ES-I3 (cell line): ENCODE data around the gene XYLT2.
A peak's percentile ranks its signal among the peaks of the same experiment; 100 is the strongest.
"Not testable (repeated sequence)": the region's sequence is repeated elsewhere in the genome, so short reads cannot be mapped to it uniquely, and the experiment has no call there.

Experiments
- H3K36me3 ChIP-seq: 2 replicates; pipeline ENCODE4 v1.6.1; 2013; ENCODE audit warnings: mild to moderate bottlenecking, low read length, control low read depth, moderate library complexity; ENCODE audit not compliant: insufficient read depth
- H3K4me1 ChIP-seq: 2 replicates; pipeline ENCODE4 v1.6.1; 2013; ENCODE audit warnings: mild to moderate bottlenecking, control low read depth, low read length; ENCODE audit not compliant: insufficient read depth
- H3K9ac ChIP-seq: 2 replicates; pipeline ENCODE4 v1.6.1; 2013; ENCODE audit warnings: low read depth, mild to moderate bottlenecking, low read length, moderate library complexity
- H3K9me3 ChIP-seq: 2 replicates; pipeline ENCODE4 v1.6.1; 2013; ENCODE audit warnings: mild to moderate bottlenecking, low read length, moderate library complexity; ENCODE audit not compliant: control insufficient read depth, insufficient read depth

The XYLT2 gene

GRCh38 chr17:50396261-50397110 lies 50.6 kb downstream of the XYLT2 start:
- H3K9ac ChIP-seq = peak overlapping the region; percentile 85
- H3K4me1 ChIP-seq = peaks cover 6% of the 10 kb centered on the region; the same call in 1 of the 2 replicates
- H3K9me3 ChIP-seq = no peaks in the 10 kb centered on the region
- peaks cover 35% of the 10 kb centered on the region for H3K36me3 ChIP-seq

DNA sequence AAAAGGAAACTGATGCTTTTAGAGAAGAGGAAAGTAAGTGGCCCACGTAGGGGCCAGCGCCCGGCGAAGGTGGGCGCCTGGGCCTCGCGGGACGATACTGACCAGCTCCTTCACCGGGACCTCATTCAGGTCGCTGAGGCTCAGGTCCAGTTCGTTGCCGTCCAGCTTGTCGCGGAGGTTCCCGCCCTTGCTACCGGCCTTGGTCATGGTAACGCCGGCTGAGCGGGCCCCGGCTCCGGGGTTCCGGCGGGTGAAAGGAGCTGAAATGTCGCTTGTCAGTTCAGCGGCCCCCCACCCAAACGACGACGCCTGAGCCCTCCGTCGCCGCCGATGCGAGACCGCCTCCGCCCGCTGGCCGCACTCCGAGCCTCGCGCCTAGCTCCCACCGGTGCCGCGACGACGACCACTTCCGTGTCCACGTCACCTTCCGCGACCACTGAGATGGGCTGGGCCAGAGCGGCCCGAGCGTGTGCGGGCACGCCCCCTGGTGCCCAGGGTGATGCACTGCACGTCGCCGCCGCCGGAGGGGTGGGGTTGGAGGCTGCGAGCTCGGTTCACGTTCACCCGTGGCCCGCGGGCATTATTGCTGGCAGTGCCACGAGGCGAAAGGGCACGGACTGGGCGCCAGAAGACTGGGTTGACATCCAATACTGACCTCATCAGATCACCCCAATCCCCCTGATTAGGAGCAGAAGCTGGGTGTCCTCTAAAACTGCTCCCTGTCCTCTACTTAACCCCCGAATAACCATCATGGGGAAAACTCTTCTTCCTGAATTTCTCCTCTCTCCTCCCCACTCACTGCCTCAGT lies 51.4 kb downstream of the XYLT2 start, which contains the start of gene LRRC59:
Gene LRRC59, minus strand, starts transcription at position 413 of the 808 bp plus-strand sequence. Its CDS starts 206 bp downstream, at position 207.
- Histone ChIP-seq H3K36me3 (peaks cover 28% of the 10 kb centered on the region), H3K9me3 (no peaks in the 10 kb centered on the region), H3K9ac (peak within 1 kb of the TSS; percentile 85), H3K4me1 (peaks cover 6% of the 10 kb centered on the region; the same call in 1 of the 2 replicates)

DNA sequence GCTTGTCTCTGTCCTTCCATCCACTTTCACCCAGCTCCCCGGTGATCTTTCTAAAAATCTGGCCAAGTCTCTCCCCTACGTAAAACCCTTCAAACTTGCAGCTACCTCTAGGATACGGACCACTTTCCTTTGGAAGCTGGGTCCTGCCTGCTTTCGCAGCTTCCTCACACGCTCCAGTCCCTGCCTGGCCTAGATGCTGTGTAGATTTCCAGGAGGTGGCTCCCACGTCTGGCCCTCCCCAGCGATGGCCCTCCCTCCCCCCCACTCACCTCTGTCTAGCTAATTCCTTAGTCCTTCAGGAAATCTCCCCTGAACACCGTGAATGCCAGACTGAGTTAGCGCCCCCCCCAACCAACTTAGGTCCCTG lies 52.0 kb downstream of the XYLT2 start:
- no peaks in the 10 kb centered on the region for H3K9me3 ChIP-seq
- H3K9ac ChIP-seq = peak overlapping the region; percentile 85
- H3K36me3 ChIP-seq = peaks cover 22% of the 10 kb centered on the region
- H3K4me1 ChIP-seq = peaks cover 6% of the 10 kb centered on the region; the same call in 1 of the 2 replicates

- H3K9ac ChIP-seq, H3K4me1 ChIP-seq, H3K9me3 ChIP-seq: not testable (repeated sequence)
- peaks cover 15% of the 10 kb centered on the region for H3K36me3 ChIP-seq
These were observed 52.7 kb downstream of the XYLT2 start for GRCh38 chr17:50398672-50399071.

DNA sequence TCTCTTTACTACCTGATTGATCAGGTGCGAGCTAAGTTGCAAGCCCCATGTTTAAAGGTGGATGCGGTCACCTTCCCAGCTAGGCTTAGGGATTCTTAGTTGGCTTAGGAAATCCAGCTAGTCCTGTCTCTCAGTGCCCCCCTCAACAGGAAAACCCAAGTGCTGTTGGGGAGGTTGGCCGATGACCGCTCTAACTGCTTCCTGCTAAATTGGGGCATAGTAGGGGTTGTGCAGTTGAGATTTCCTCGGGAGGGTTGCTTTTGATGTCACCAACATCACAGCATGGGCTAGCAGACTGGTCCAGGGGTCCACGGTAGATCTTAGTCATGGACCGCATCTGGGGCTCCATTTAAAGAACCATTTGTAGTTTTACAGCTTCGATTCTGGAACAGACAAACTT lies 53.7 kb downstream of the XYLT2 start:
- H3K36me3 ChIP-seq, H3K9ac ChIP-seq, H3K9me3 ChIP-seq, H3K4me1 ChIP-seq: not testable (repeated sequence)

DNA sequence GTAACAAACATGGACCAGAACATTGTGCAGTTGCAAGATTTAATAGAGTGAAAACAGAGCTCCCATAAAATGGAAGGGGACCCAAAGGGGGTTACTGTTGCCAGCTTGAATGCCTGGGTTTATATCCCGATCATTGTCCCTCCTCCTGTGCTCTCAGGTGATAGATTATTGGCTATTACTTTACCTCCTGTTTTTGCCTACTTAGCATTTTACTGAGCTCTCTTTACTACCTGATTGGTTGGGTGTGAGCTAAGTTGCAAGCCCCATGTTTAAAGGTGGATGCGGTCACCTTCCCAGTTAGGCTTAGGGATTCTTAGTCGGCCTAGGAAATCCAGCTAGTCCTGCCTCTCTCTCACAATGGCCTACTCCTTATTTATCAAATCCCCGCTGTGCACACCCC lies 59.4 kb downstream of the XYLT2 start:
- H3K9me3 ChIP-seq, H3K36me3 ChIP-seq, H3K4me1 ChIP-seq, H3K9ac ChIP-seq: not testable (repeated sequence)

DNA sequence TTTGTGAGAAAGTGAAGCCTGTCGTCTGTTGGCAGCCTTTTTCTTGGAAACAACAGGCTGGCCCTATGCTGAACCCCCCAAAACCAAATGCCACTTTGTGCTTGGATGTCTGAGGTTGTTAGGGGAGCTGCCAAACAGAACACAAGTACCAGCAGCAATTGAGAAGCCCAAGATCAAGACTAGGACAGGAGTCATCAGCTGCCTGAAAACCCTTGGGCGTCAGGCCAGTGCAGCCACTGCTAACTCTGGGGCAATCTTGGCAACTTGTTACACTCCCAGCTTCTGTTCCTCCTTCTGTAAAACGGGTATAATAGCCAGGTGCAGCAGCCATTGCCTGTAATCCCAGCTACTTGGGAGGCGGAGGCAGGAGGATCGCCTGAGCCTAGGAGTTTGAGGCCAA lies 60.7 kb downstream of the XYLT2 start:
- H3K9ac ChIP-seq = no peak overlapping the region
- no peaks in the 10 kb centered on the region for H3K4me1 ChIP-seq
- H3K36me3 ChIP-seq = no peaks in the 10 kb centered on the region
- no peaks in the 10 kb centered on the region for H3K9me3 ChIP-seq

DNA sequence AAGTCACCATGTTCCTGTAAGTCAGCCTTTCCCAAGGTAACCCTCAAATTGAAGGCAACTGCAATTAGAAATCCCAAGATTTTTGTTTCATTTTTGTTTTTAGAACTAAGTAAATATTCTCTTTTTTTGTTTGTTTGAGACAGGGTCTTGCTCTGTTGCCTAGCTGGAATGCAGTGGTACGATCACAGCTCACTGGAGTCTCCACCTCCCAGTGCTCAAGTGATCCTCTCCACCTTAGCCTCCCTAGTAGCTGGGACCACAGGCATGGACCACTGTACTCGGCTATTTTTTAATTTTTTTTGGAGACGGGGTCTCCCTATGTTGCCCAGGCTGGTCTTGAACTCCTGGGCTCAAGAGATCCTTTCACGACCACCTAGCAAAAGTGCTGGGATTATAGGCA lies 62.0 kb downstream of the XYLT2 start:
- no peaks in the 10 kb centered on the region for H3K9me3 ChIP-seq
- H3K4me1 ChIP-seq = no peaks in the 10 kb centered on the region
- no peaks in the 10 kb centered on the region for H3K36me3 ChIP-seq
- H3K9ac ChIP-seq = no peak overlapping the region
